Mesenchymal stem cell (in vitro differentiated cells and primary cell): Measurements from ENCODE around the gene MR1.

Experiments
- DNase-seq: peaks from one replicate; pipeline ENCODE4 v3.0.0-alpha.2; 2013
- H2AFZ ChIP-seq: one replicate; pipeline ENCODE4 v1.6.1; 2013; ENCODE audit warnings: low read depth, mild to moderate bottlenecking, control low read depth, inconsistent platforms, low read length, moderate library complexity
- H2AK5ac ChIP-seq: 2 replicates; pipeline ENCODE4 v1.6.1; 2013; ENCODE audit warnings: low read length, moderate library complexity, mild to moderate bottlenecking, inconsistent platforms; ENCODE audit not compliant: severe bottlenecking
- H2BK120ac ChIP-seq: one replicate; pipeline ENCODE4 v1.6.1; 2013; ENCODE audit warnings: low read depth, mild to moderate bottlenecking, inconsistent platforms, low read length, moderate library complexity
- H2BK12ac ChIP-seq, 2 experiments: one replicate each; pipeline ENCODE4 v1.6.1; 2013; ENCODE audit warnings: inconsistent platforms in 2 of 2, low read length in 2 of 2, mild to moderate bottlenecking in 2 of 2, moderate library complexity in 2 of 2, control low read depth in 1 of 2
- H2BK15ac ChIP-seq: one replicate; pipeline ENCODE4 v1.6.1; 2013; ENCODE audit warnings: mild to moderate bottlenecking, low read depth, inconsistent platforms; ENCODE audit not compliant: poor library complexity, severe bottlenecking
- H2BK5ac ChIP-seq: 2 replicates; pipeline ENCODE4 v1.6.1; 2013; ENCODE audit warnings: low read depth, mild to moderate bottlenecking, low read length, control low read depth, inconsistent platforms; ENCODE audit not compliant: poor library complexity, severe bottlenecking
- H3K14ac ChIP-seq, 2 experiments: one replicate each; pipeline ENCODE4 v1.6.1; 2013; ENCODE audit warnings: inconsistent platforms in 2 of 2, low read length in 2 of 2, control low read depth in 1 of 2, mild to moderate bottlenecking in 1 of 2, moderate library complexity in 1 of 2
- H3K18ac ChIP-seq, 2 experiments: one replicate each; pipeline ENCODE4 v1.6.1; 2013; ENCODE audit warnings: inconsistent platforms in 2 of 2, low read length in 2 of 2, control low read depth in 1 of 2, low read depth in 1 of 2, mild to moderate bottlenecking in 1 of 2
- H3K23ac ChIP-seq, 2 experiments: one replicate each; pipeline ENCODE4 v1.6.1; 2013; ENCODE audit warnings: inconsistent platforms in 2 of 2, low read length in 2 of 2, mild to moderate bottlenecking in 2 of 2, moderate library complexity in 2 of 2, control low read depth in 1 of 2
- H3K27ac ChIP-seq: 2 replicates; pipeline ENCODE4 v1.5.1; 2013; ENCODE audit warnings: mild to moderate bottlenecking, moderate library complexity, low read length, control low read depth, inconsistent platforms; ENCODE audit not compliant: poor library complexity, severe bottlenecking
- H3K27me3 ChIP-seq, 2 experiments: 2 replicates each; pipeline versions ENCODE4 v1.6.1 to v1.7.0; 2013; ENCODE audit warnings: low read length in 2 of 2, mild to moderate bottlenecking in 2 of 2, moderate library complexity in 2 of 2, control low read depth in 1 of 2, inconsistent platforms in 1 of 2; ENCODE audit not compliant: control insufficient read depth in 1 of 2, insufficient read depth in 1 of 2
- H3K36me3 ChIP-seq, 2 experiments: 2 replicates each; pipeline versions ENCODE4 v1.6.1 to v1.7.0; 2013; ENCODE audit warnings: low read length in 2 of 2, control low read depth in 1 of 2, inconsistent platforms in 1 of 2, low read depth in 1 of 2, mild to moderate bottlenecking in 1 of 2; ENCODE audit not compliant: insufficient read depth in 2 of 2, control insufficient read depth in 1 of 2
- H3K4ac ChIP-seq, 2 experiments: one replicate each; pipeline ENCODE4 v1.6.1; 2013; ENCODE audit warnings: inconsistent platforms in 2 of 2, low read length in 2 of 2, mild to moderate bottlenecking in 2 of 2, moderate library complexity in 2 of 2, control low read depth in 1 of 2, low read depth in 1 of 2
- H3K4me1 ChIP-seq: 2 replicates; pipeline ENCODE4 v1.6.1; 2013; ENCODE audit warnings: low read depth, low read length, control low read depth; ENCODE audit not compliant: control insufficient read depth, insufficient read depth
- H3K4me2 ChIP-seq: 2 replicates; pipeline ENCODE4 v1.6.1; 2013; ENCODE audit warnings: low read length, mild to moderate bottlenecking, inconsistent platforms; ENCODE audit not compliant: poor library complexity, severe bottlenecking
- H3K4me3 ChIP-seq, 2 experiments: 2 replicates each; pipeline versions ENCODE4 v1.5.1 to v1.7.0; 2013; ENCODE audit warnings: low read length in 2 of 2, mild to moderate bottlenecking in 2 of 2, control low read depth in 1 of 2, low read depth in 1 of 2; ENCODE audit not compliant: insufficient read depth in 1 of 2
- H3K79me1 ChIP-seq: replicated peaks from 2 replicates; pipeline ENCODE4 v1.6.1; 2013; ENCODE audit warnings: mild to moderate bottlenecking, control low read depth, low read length, inconsistent platforms; ENCODE audit not compliant: poor library complexity, severe bottlenecking
- H3K9ac ChIP-seq: 2 replicates; pipeline ENCODE4 v1.7.0; 2013; ENCODE audit warnings: mild to moderate bottlenecking, low read length, moderate library complexity
- H3K9me3 ChIP-seq: 2 replicates; pipeline ENCODE4 v1.7.0; 2013; ENCODE audit warnings: mild to moderate bottlenecking, low read length; ENCODE audit not compliant: control insufficient read depth
- H4K8ac ChIP-seq: one replicate; pipeline ENCODE4 v1.6.1; 2013; ENCODE audit warnings: inconsistent platforms, mild to moderate bottlenecking, low read length, moderate library complexity
- H4K91ac ChIP-seq: one replicate; pipeline ENCODE4 v1.6.1; 2013; ENCODE audit warnings: mild to moderate bottlenecking, low read length, inconsistent platforms
- WGBS: methylation state at CpG from one replicate; pipeline ENCODE4 v1.1.7; 2013; ENCODE audit warnings: mixed read lengths; 5-methylcytosine and 5-hydroxymethylcytosine counted together

MR1 gene

DNA sequence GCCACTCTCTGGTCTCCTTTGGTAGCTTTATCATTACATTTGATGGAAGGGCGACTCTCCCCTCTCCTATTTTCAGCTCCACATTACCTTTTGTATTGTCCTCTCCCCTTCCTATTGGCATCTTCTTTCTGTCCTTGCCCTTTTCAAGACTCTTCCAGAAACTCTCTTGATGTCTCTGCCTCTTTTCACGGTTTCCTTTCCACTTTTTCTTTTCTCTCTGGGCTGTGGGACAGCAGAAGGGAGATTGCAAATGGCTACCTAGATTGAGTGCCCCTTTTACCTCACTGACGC is 72.2 kb downstream of the MR1 start:
- no peak overlapping the region for H3K4me2 ChIP-seq
- H2BK12ac ChIP-seq = peak overlapping the region; percentile 63 to 73
- H3K9me3 ChIP-seq = no peaks in the 10 kb centered on the region
- no peak overlapping the region for H3K4ac ChIP-seq
- peak overlapping the region; percentile 67 for H3K9ac ChIP-seq
- no peaks in the 10 kb centered on the region for H3K27me3 ChIP-seq
- no peaks in the 10 kb centered on the region for H3K36me3 ChIP-seq
- H2AK5ac ChIP-seq = peak overlapping the region; percentile 35
- H2BK120ac ChIP-seq = peak overlapping the region; percentile 50
- H3K4me3 ChIP-seq = peak overlapping the region in 1 of 2 experiments; percentile 67
- no peak overlapping the region for H4K8ac ChIP-seq
- H2AFZ ChIP-seq = peak overlapping the region; percentile 66
- H3K4me1 ChIP-seq = peaks cover 24% of the 10 kb centered on the region
- peak overlapping the region in 1 of 2 experiments; percentile 89 for H3K18ac ChIP-seq
- no peak overlapping the region for H3K14ac ChIP-seq
- no peak overlapping the region for H4K91ac ChIP-seq
- H2BK15ac ChIP-seq = no peak overlapping the region
- no peak overlapping the region for H2BK5ac ChIP-seq
- DNase-seq = no peak
- H3K23ac ChIP-seq = no peak overlapping the region
- peaks cover 3% of the 10 kb centered on the region for H3K79me1 ChIP-seq
- WGBS = 59% methylated on average over 3 of the region's 3 CpGs
- H3K27ac ChIP-seq = no peak overlapping the region

DNA sequence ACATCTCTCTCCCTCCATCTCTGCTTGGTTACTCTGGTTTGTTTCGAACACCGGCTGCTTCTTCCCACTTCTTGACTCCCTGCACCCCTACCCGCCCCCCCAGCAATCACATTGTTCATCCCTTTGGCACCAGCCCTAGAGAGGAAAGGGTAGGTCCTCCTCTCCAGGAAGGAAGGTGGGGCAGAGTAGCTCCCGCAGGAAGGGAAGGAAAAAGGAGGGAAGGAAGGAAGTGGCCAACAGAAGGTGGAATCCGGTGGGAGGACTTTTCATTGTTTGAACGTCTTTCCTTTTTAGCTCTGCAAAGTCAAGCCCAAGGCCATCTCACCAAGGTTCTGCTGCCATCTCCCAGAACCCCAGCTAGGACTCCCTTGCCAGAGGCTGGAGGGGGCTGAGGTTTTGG is 72.7 kb downstream of the MR1 start:
- Histone ChIP-seq H3K4me1 (peaks cover 22% of the 10 kb centered on the region), H3K4me3 (no peak overlapping the region), H3K23ac (no peak overlapping the region), H3K14ac (no peak overlapping the region), H3K18ac (peak overlapping the region in 1 of 2 experiments; percentile 58), H3K27me3 (no peaks in the 10 kb centered on the region), H2BK12ac (peak overlapping the region in 1 of 2 experiments; percentile 22), H4K8ac (no peak overlapping the region), H3K27ac (no peak overlapping the region), H3K4me2 (no peak overlapping the region), H3K4ac (no peak overlapping the region), H4K91ac (no peak overlapping the region), H3K79me1 (peaks cover 3% of the 10 kb centered on the region), H2AFZ (no peak overlapping the region), H3K36me3 (no peaks in the 10 kb centered on the region), H2BK5ac (no peak overlapping the region), H3K9ac (no peak overlapping the region), H2AK5ac (no peak overlapping the region), H3K9me3 (no peaks in the 10 kb centered on the region), H2BK120ac (peak overlapping the region; percentile 50), H2BK15ac (no peak overlapping the region)
- WGBS = 72% methylated on average over 2 of the region's 6 CpGs
- DNase-seq = no peak

DNA sequence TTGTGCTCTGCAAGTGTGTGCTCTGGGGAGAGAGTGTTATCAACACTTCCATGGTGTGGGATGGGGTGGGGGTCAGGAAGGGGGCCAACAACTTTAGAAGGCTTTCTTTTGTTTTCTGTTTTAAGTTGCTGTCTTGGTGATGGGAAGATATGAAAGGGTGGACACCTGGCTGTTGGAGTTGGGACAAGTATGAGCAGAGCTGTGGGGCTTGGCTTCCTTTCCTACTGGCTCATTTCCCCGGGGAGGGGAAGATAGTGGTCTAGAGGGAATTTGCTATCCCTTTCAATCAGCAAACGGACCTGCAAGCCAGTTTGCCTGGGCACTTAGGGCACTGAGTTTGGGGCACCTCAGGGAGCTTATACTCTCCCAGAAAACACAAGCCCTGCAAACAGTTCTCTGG is 73.9 kb downstream of the MR1 start:
- Histone ChIP-seq H3K27ac (no peak overlapping the region), H3K14ac (no peak overlapping the region), H3K9ac (no peak overlapping the region), H2AK5ac (no peak overlapping the region), H3K23ac (peak overlapping the region in 1 of 2 experiments; percentile 67), H3K27me3 (no peaks in the 10 kb centered on the region), H2BK15ac (no peak overlapping the region), H3K4me2 (no peak overlapping the region), H3K18ac (no peak overlapping the region), H3K4me3 (no peak overlapping the region), H3K9me3 (no peaks in the 10 kb centered on the region), H3K79me1 (peaks cover 3% of the 10 kb centered on the region), H4K8ac (no peak overlapping the region), H2AFZ (no peak overlapping the region), H3K4me1 (peaks cover 22% of the 10 kb centered on the region), H2BK12ac (no peak overlapping the region), H2BK120ac (no peak overlapping the region), H3K36me3 (no peaks in the 10 kb centered on the region), H4K91ac (no peak overlapping the region), H3K4ac (no peak overlapping the region), H2BK5ac (no peak overlapping the region)
- DNase-seq = no peak
- WGBS = 80% methylated on average over 1 of the region's 2 CpGs

DNA sequence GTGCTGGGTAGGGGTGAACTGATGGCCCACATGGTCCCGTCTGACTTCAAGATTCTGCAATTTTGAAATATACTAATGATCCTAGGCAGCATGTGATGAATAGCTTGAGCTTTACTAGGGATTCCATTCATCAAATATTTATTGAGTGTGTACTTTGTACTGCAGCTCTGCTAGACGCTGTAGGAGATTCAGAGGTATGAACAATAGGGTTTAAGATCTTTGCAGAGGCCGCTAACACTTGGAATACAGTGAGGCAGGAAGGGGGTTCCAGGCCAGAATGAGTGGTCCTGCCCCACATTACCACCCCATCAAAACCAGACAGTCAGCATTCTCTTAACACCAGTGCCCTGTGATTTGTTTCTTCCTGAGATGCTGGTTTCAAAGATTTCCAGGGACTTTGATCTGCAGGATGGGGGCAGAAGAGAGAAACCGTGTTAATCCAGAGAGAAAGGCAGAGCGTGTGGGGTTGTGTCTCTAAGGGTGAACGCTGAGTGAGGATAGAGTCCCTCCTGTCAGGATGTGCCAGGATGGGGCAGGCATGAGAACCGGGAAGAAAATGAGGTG is 74.6 kb downstream of the MR1 start:
- Histone ChIP-seq H3K4ac (no peak overlapping the region), H3K9ac (no peak overlapping the region), H2BK15ac (no peak overlapping the region), H3K4me3 (no peak overlapping the region), H2BK120ac (no peak overlapping the region), H2AK5ac (no peak overlapping the region), H3K36me3 (no peaks in the 10 kb centered on the region), H3K79me1 (peaks cover 3% of the 10 kb centered on the region), H3K27ac (no peak overlapping the region), H3K23ac (no peak overlapping the region), H3K9me3 (no peaks in the 10 kb centered on the region), H2BK12ac (no peak overlapping the region), H3K27me3 (no peaks in the 10 kb centered on the region), H3K14ac (no peak overlapping the region), H3K4me1 (peaks cover 24% of the 10 kb centered on the region), H2AFZ (no peak overlapping the region), H2BK5ac (no peak overlapping the region), H3K18ac (peak overlapping the region in 1 of 2 experiments; percentile 6), H3K4me2 (no peak overlapping the region), H4K91ac (no peak overlapping the region), H4K8ac (no peak overlapping the region)
- 72% methylated on average over 7 of the region's 7 CpGs for WGBS
- no peak for DNase-seq
